ENCODE measurements around the gene LINGO1. TPM values are rescaled to one million over a fixed set of nuclear protein-coding genes. Genes with fewer than 3 reads are reported as not detected.

The LINGO1 gene
- total RNA-seq, 1 experiment from 2014 or later: not detected

- DNase-seq (ENCODE audit: low read depth): no peak
Observed at GRCh38 chr15:77617476-77618230, 15.1 kb downstream of the LINGO1 start.

DNA sequence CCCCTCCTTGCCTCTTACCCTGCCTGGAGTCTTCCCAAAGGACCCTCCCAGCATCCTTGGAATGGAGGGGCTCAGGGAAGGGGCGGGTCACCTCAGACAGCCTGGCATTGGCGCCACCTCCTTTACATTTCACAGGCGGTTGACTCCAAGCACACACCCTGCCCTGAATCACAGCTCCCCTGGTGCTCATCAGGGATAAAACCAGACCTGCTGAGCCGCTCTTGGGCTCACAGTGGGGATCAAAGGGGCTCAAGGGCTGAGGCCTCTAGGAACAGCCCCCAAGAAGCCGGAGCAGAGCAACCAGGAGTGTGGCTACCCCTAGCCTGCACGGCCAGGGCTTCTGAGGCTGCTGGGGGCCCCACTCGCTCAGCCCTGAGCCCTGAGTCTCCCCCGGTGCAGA is 16.6 kb downstream of the LINGO1 start:
- DNase-seq (ENCODE audit: low read depth): no peak

GRCh38 chr15:77615472-77615871 is 17.2 kb downstream of the LINGO1 start:
- DNase-seq (ENCODE audit: low read depth): no peak

DNA sequence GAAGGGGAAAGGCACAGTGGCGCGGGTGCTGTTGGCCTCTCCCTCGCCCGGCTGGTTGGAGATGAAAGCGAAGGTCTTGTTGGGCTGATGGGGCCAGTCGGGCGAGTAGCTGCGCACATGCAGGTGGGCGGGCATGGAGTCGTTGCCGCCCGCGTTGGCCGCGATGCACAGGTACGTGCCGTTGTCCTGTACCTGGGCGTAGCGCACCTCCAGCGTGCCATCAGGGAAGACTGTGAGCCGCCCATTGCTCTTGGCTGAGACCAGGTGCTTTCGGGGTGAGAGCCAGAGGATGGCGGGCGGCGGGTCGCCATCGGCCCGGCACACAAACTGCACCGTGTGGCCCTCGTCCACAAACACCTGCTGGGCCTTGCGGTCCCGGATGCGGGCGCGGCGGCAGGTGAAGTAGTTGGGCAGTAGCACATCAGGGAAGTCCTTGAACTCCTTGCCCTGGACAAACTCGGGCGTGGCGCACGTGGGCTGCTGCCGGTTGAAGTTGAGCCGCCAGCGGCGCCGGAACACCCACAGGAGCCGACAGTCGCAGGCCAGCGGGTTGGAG is 18.4 kb downstream of the LINGO1 start:
- DNase-seq (ENCODE audit: low read depth): no peak

GRCh38 chr15:77613814-77614213 is 18.9 kb downstream of the LINGO1 start:
- DNase-seq (ENCODE audit: low read depth): no peak

GRCh38 chr15:77612958-77613601 is 19.6 kb downstream of the LINGO1 start:
- DNase-seq (ENCODE audit: low read depth): no peak

- no peak for DNase-seq (ENCODE audit: low read depth)
Observed at GRCh38 chr15:77611767-77612166, 20.9 kb downstream of the LINGO1 start.

- no peak for DNase-seq (ENCODE audit: low read depth)
Observed at GRCh38 chr15:77610731-77611130, 22.0 kb downstream of the LINGO1 start.

DNA sequence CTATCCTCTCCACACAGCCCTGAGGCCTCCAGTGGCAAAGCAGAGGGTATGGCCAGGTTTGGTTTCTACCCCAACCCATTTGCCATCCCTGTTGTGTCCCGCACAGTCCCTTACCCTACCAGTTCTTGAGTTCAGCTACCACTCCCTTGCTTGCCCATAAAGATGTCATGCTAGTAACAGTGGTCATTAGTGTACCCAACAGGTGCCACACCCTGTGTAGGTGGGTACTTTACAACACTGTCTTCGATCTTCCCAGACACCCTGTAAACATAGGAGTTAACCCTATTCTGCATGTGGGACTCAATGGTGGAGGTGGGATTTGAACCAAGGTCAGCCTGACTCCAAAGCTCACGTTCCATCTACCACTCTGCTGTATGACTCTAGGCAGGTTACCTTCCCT is 23.2 kb downstream of the LINGO1 start:
- no peak for DNase-seq (ENCODE audit: low read depth)

GRCh38 chr15:77608774-77609173 is 23.9 kb downstream of the LINGO1 start:
- peak; percentile 13 for DNase-seq (ENCODE audit: low read depth)

- DNase-seq (ENCODE audit: low read depth): no peak
Observed at GRCh38 chr15:77607894-77608261, 24.8 kb downstream of the LINGO1 start.

- DNase-seq (ENCODE audit: low read depth): peak; percentile 47
Observed at GRCh38 chr15:77607111-77607893, 25.4 kb downstream of the LINGO1 start.

DNA sequence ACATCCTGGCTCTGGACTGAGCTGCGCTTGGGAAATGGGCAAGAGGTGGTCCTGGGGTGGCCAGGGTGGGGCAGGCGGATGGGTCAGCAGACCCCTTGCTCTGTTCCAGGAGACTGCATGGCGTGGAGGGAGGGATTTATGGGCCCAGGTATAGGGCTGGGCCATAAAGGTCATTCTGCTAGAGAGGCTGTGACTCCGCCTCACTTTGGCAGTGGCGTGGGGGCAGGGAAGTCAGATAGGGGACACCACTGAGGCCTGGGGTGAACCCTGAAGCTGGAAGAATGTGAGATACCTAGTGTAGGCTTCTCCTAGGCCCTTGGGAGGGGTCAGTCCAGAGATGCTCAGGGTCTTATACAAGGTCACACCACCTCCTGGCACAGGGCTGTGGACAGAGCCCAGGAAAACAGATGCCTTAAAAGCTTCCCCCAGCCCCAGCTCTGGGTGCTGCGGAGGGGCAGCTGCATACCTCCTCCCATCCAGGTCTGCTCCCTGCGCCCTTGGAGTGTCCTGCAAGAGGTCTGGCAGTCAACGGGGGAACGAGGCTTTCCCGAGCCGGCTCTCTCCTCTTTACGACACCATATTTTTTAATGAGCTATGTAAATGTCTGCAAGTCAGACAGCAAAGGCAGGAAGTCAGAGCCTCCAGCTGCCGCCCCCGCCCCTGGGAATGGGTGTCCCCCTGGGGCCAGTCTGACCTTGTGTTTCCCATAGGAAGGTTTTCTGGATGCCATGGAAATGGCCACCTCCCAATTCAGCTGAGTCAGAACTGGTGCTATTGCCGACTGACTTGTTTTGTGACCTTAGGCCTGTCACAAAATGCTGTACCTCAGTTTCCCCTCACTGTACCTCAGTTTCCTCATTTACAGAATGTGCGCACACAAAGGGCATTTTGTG is 26.3 kb downstream of the LINGO1 start:
- no peak for DNase-seq (ENCODE audit: low read depth)

DNA sequence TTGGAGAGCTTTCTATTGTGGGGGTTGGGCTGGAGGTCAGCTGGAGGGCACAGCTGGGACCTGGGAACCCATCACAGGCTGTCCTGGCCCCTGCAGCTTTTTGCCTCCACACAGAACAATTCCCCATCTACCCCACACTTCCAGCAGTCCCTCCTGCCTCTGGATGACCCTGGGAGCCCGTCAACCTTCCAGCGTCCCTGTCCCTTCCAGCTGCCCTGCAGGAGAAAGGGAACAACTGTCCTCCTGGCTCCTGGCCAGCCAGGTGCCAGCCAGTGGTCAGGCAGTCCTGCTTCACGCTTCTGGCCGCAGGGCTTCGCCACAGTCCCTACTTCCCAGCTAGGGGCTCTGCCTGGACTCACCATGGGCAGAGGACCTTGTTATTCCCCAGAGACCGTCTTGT is 27.2 kb downstream of the LINGO1 start:
- no peak for DNase-seq (ENCODE audit: low read depth)

DNA sequence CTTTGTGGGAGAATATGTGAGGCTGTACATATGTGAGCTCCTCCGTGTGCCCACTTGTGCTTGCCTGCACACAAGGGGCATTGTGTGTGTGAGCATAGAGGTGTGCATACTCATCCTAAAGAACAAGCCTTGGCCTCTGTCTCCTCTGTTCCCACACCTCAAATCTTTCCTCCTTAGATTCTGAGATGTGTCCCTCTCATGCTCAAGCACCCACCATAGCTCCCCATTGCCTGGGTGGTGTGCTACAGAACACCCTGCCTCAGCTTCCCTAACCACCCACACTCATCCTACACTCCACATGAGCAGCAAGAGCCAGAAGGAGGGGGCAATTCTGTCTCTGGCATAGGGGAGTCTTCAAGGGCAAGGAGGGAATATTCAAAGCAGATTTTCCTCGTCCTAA is 27.7 kb downstream of the LINGO1 start:
- DNase-seq (ENCODE audit: low read depth): no peak

GRCh38 chr15:77603611-77604336 is 28.9 kb downstream of the LINGO1 start:
- DNase-seq (ENCODE audit: low read depth): no peak

DNA sequence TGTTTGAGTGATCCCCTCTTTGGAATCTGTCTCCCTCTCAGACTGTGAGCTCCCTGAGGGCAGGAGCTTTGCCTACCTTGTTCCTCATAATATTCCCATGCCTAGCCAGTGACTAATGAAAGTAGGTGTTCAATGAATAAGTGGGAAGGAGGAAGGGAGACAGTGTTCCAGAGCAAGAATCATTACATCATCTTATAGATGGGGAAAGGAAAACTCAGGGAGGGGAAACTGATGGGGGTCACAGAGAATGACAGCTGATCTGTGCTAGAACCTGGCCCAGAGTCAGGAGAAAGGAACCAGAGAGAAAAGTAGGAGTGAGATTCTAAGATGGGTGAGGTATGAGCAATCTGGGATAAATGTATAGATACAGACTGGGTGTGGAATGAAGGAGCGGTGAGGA is 29.9 kb downstream of the LINGO1 start:
- no peak for DNase-seq (ENCODE audit: low read depth)

DNA sequence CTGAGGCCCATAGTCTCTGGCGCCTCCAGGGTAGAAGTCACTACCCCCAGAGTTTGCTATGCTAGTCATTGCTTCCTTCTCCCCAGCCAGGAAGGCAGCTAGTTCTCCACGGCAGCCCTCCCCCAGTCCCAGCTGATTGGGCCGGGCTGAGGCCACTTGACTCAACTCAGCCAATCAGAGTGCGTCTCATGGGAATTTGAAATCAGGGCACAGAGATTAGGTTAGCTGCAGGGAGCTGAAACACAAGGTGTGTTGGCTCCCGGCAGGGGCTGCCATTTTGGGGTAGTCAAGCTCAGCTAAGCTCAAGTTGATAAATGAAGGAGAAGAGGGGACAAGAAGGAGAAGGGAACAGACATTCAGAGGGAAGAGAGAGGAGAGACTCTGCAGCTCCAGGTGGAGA is 32.8 kb downstream of the LINGO1 start:
- peak; percentile 36 for DNase-seq (ENCODE audit: low read depth)

- DNase-seq (ENCODE audit: low read depth): no peak
Observed at GRCh38 chr15:77599357-77599756, 33.4 kb downstream of the LINGO1 start.

DNA sequence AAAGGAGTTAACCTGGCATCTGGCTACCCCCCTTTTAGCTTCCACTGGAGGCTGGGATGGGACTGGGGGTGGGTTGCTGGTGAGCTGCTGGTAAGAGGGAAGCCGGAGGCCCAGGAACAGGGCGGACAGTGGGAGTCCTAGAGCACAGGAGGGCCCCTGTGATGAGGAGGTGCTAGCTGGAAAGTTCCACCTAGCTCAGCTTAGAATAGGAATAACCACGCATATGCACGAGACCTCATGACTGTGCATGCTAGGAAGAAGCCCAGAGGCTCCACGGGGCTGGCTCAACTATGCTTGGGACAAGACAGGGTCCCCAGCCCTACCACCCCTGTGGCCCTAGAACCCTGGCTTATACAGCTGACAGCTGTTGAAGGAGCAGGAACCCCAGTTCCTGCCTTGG is 34.1 kb downstream of the LINGO1 start:
- no peak for DNase-seq (ENCODE audit: low read depth)

Measured in LHCN-M2 (cell line).